AG09309 (cell line): Measurements from ENCODE around the gene ARHGAP26.

ENCODE experiments used
- DNase-seq: peaks from one replicate; pipeline ENCODE4 v3.0.0-alpha.2; 2010; ENCODE audit warnings: low read depth
- H3K4me3 ChIP-seq: 2 replicates; pipeline ENCODE4 v1.5.1; 2011; ENCODE audit warnings: mild to moderate bottlenecking, low read depth, low read length, moderate library complexity; ENCODE audit not compliant: control insufficient read depth
- CTCF ChIP-seq: IDR thresholded peaks from 2 replicates; pipeline ENCODE4 v1.5.1; 2011; ENCODE audit warnings: mild to moderate bottlenecking, low read depth, low read length, inconsistent platforms; ENCODE audit not compliant: insufficient read depth, control insufficient read depth; ENCODE audit errors: missing control alignments

The ARHGAP26 gene

GRCh38 chr5:143146161-143146560 lies 376.0 kb downstream of the ARHGAP26 start:
- DNase-seq = no peak
- TF ChIP-seq CTCF = no peak
- H3K4me3 ChIP-seq = no peak overlapping the region

- no peak for TF ChIP-seq CTCF
- DNase-seq = no peak
- H3K4me3 ChIP-seq = no peak overlapping the region
Measured at GRCh38 chr5:143147383-143147782, 377.2 kb downstream of the ARHGAP26 start.

GRCh38 chr5:143147902-143148301 lies 377.7 kb downstream of the ARHGAP26 start:
- H3K4me3 ChIP-seq = no peak overlapping the region
- no peak for TF ChIP-seq CTCF
- peak; percentile 76 for DNase-seq

- no peak for TF ChIP-seq CTCF
- no peak overlapping the region for H3K4me3 ChIP-seq
- DNase-seq = peak; percentile 63
Measured at GRCh38 chr5:143148771-143149170, 378.6 kb downstream of the ARHGAP26 start.

- TF ChIP-seq CTCF = no peak
- no peak for DNase-seq
- no peak overlapping the region for H3K4me3 ChIP-seq
Measured at GRCh38 chr5:143149759-143150158, 379.6 kb downstream of the ARHGAP26 start.

- DNase-seq = no peak
- H3K4me3 ChIP-seq = no peak overlapping the region
- no peak for TF ChIP-seq CTCF
Measured at GRCh38 chr5:143151056-143151700, 381.0 kb downstream of the ARHGAP26 start.
